Skeletal muscle cell (primary cell): ENCODE measurements around the gene CYP4A22.
"Not testable (repeated sequence)": the region's sequence is repeated elsewhere in the genome, so short reads cannot be mapped to it uniquely, and the experiment has no call there.

Experiments
- DNase-seq: peaks from one replicate; pipeline ENCODE4 v3.0.0-alpha.2; 2010; ENCODE audit warnings: low read depth
- H3K4me3 ChIP-seq: 2 replicates; pipeline ENCODE4 v1.5.1; 2011; ENCODE audit warnings: low read depth, mild to moderate bottlenecking, control low read depth, low read length, moderate library complexity

CYP4A22 gene

DNA sequence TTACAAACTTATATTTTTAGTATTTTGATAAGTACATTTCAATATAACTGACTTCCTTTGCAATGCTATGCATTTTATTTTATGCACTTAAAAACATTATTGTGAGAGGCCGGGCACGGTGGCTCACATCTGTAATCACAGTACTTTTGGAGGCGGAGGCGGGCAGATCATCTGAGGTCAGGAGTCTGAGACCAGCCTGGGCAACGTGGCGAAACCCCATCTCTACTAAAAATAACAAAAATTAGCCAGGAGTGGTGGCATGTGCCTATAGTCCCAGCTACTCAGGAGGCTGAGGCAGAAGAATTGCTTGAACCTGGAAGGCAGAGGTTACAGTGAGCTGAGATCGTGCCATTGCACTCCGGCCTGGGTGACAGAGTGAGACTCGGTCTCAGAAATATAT lies 58.7 kb downstream of the CYP4A22 start:
- not testable (repeated sequence) for DNase-seq, H3K4me3 ChIP-seq

DNA sequence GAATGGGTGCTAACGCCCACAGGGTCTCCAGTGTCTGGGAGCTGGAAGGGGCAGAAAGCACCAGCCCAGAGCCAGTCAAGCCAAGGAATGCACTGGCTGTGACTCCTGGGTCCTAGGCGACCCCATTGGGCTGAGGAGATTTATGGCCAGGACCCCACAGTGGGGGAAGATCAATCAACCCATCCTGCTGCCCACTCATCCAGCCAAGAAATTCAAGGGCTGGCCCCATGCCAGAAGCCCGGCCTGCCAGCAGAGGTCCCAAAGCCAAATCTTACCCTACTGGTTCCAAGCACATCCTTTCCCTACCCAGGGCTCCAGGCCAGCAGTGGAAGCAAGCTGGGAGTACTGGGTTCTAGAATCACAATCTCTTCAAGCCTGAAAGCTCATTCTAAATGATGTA lies 59.4 kb downstream of the CYP4A22 start:
- H3K4me3 ChIP-seq, result no peak overlapping the region
- DNase-seq, result no peak

DNA sequence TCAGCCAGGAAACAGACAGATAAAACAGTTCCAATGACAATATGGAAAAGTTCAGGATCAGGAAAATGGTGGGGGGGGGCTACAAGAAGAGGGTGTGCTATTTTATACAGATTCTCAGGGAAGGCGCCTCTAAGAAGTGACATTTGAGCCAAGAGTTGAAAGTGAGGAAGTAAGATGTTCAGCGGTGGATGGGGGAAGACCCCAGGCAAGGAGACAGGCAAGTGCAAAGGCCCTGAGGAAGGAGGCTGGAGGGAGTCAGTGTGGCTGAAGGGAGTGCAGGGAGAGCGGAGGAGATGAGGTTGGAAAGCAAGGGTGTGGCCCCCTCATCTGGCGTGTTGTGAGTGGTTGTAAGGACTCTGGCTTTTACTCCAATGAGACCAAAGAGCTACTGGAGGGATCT lies 61.0 kb downstream of the CYP4A22 start:
- H3K4me3 ChIP-seq, result no peak overlapping the region
- no peak for DNase-seq
